ENCODE results near the gene KRT7.

Gene KRT7

DNA sequence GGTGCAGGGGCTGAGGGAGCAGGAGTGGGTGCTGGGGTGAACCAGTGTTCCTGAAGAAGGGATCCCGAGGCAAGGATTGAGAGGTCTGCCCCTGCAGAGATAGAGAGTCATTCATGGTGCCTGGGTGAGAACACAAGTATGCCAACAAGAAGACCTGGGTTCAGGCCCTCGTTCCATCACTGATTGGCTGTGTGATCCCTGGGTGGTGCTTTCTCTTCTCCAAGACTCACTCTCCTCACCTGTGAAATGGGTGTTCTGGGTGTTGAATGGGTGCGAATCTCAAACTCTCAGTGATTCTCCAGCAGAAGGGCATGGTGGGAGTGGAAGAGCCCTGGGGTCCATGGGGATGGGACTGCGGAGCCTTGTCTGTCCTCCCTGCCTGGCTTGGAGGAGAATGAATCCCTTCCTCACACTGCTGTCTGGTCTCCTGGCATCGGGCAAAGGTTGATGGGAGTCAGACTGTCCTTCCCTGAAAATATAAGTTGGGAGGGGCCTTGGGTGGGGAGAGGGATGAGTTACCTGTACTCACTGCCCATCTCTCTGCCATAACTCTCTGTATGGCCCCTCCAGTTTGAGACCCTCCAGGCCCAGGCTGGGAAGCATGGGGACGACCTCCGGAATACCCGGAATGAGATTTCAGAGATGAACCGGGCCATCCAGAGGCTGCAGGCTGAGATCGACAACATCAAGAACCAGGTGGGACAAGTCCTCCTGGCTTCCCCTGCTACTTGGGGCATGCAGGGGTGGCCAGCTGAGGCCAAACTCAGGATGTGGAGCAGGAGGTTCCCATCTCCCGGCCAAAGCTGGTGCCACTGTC, 9.6 kb downstream of the KRT7 start:
- TF ChIP-seq CTCF (IDR thresholded peaks at IDR 0.05; ENCODE audit: low read depth, low read length), result no peak

GRCh38 chr12:52243259-52243855, 10.3 kb downstream of the KRT7 start:
- Histone ChIP-seq H3K36me3 (no peaks in the 10 kb centered on the region), H3K9me3 (ENCODE audit: severe bottlenecking) (no peaks in the 10 kb centered on the region), H3K4me3 (ENCODE audit: low read depth, low read length) (no peak overlapping the region), H3K27ac (no peak overlapping the region), H3K27me3 (ENCODE audit: insufficient read depth, low read depth, severe bottlenecking) (no peaks in the 10 kb centered on the region)
- no peak for DNase-seq
- no peak for TF ChIP-seq CTCF (IDR thresholded peaks at IDR 0.05; ENCODE audit: low read depth, low read length)

More for the DNA sequence above, 9.6 kb downstream of the KRT7 start:
- H3K27ac ChIP-seq, result no peak overlapping the region
- H3K27me3 ChIP-seq (ENCODE audit: insufficient read depth, low read depth, severe bottlenecking), result no peaks in the 10 kb centered on the region
- DNase-seq, result no peak
- H3K4me3 ChIP-seq (ENCODE audit: low read depth, low read length), result no peak overlapping the region
- H3K9me3 ChIP-seq (ENCODE audit: severe bottlenecking), result no peaks in the 10 kb centered on the region
- no peaks in the 10 kb centered on the region for H3K36me3 ChIP-seq

DNA sequence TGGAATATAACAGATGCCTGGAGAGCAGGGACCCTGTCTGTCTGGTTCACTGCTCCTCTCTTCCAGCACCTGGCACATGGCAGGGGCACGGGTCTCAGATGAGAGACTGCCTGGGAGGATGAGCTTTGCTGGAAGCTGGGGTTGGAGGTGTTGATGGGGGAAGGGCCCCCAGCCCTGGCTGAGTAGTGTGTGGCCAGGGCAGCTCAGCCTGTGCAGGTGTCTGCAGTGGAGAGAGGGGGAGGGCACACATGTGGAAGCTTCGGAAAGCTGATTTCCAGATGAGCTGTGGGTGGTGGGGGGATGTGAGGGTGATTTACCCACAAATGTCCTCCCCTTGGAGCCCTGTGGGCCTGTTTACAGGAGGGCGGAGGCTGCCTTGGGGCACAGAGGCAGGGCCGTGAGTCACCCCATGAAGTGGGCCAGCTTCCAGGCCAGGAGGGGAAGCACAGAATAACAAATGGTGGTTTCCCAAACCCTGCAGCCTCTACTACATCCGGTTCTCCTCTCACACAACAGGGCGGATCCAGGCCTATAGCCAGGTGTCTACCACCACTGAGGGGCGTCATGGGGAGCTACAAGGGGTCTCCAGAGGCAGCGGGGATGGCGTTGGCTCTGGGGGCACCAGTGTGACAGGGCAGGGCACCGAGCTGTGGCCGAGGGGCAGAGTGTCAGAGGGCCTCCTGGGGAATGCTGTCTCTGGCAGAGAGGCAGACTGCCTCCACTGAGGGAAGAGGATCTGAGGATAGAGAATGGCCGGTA, 11.0 kb downstream of the KRT7 start:
- TF ChIP-seq CTCF (IDR thresholded peaks at IDR 0.05; ENCODE audit: low read depth, low read length), result no peak
- no peak overlapping the region for H3K4me3 ChIP-seq (ENCODE audit: low read depth, low read length)
- H3K27ac ChIP-seq, result no peak overlapping the region
- no peaks in the 10 kb centered on the region for H3K36me3 ChIP-seq
- no peak for DNase-seq
- no peaks in the 10 kb centered on the region for H3K9me3 ChIP-seq (ENCODE audit: severe bottlenecking)
- H3K27me3 ChIP-seq (ENCODE audit: insufficient read depth, low read depth, severe bottlenecking), result no peaks in the 10 kb centered on the region

- no peak for TF ChIP-seq CTCF (IDR thresholded peaks at IDR 0.05; ENCODE audit: low read depth, low read length)
- Histone ChIP-seq H3K36me3 (no peaks in the 10 kb centered on the region), H3K27ac (no peak overlapping the region), H3K9me3 (ENCODE audit: severe bottlenecking) (no peaks in the 10 kb centered on the region), H3K27me3 (ENCODE audit: insufficient read depth, low read depth, severe bottlenecking) (no peaks in the 10 kb centered on the region), H3K4me3 (ENCODE audit: low read depth, low read length) (no peak overlapping the region)
- no peak for DNase-seq
Measured at GRCh38 chr12:52244615-52244994, 11.6 kb downstream of the KRT7 start.

DNA sequence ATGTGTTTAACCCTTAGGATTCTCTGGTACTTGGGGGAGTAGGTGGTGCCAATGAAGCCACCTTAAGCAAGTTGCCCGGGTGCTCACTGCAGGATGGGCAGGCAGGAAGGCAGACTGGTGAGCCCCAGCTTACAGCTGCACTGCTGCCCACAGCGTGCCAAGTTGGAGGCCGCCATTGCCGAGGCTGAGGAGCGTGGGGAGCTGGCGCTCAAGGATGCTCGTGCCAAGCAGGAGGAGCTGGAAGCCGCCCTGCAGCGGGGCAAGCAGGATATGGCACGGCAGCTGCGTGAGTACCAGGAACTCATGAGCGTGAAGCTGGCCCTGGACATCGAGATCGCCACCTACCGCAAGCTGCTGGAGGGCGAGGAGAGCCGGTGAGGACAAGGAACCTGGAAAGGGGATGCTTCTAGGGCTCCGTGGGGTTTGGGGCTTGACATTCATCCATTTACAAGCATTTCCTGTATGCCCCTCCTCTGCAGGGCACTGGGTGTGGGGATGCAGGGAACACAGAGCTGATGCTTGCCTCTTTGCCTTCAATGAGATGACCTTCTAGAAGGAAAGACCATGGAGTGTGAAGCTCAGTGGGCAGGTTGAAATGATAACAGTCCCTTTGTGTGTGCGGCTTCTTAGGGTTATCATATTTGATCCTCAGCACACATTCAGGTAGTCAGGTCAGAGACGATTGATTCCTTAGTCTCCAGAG, 12.4 kb downstream of the KRT7 start:
- no peaks in the 10 kb centered on the region for H3K36me3 ChIP-seq
- H3K27me3 ChIP-seq (ENCODE audit: insufficient read depth, low read depth, severe bottlenecking), result no peaks in the 10 kb centered on the region
- H3K27ac ChIP-seq, result no peak overlapping the region
- no peak for TF ChIP-seq CTCF (IDR thresholded peaks at IDR 0.05; ENCODE audit: low read depth, low read length)
- no peak for DNase-seq
- H3K4me3 ChIP-seq (ENCODE audit: low read depth, low read length), result no peak overlapping the region
- no peaks in the 10 kb centered on the region for H3K9me3 ChIP-seq (ENCODE audit: severe bottlenecking)
